Fibroblast of peridontal ligament (primary cell): Measurements from ENCODE around the gene TOR1AIP1.

Experiments used
- DNase-seq: peaks from one replicate; pipeline ENCODE4 v3.0.0-alpha.2; 2010; ENCODE audit errors: extremely low read depth

TOR1AIP1 gene

DNA sequence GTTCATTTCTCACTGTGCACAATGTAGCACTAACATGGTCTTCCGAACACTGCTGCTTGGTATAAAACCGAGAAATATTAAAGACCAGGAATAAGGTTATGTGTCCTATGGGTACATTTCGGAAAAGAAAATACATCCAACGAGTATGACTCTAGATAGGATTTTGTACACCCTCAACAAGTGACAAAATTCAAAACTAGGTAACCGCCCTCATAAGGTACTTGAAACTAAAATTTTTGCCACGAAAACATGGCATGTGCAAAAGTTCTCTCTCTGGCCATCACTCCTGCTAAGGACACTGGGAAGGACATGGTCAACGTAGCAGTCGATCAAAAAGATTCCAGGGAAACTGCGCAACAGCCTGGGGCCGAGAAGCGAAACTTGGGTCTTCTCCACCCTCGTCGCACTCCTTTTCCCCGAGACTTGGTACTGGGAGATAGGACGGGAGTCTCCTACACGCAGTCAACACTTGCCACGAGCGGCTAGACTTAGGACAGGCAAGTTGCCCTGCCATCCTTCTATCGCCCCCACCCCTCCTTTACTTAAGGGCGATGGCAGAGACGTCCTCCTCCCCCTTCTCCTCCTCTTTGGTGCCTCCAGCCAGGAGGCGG is 338 bp upstream of the TOR1AIP1 start:
- DNase-seq = peak; percentile 97

DNA sequence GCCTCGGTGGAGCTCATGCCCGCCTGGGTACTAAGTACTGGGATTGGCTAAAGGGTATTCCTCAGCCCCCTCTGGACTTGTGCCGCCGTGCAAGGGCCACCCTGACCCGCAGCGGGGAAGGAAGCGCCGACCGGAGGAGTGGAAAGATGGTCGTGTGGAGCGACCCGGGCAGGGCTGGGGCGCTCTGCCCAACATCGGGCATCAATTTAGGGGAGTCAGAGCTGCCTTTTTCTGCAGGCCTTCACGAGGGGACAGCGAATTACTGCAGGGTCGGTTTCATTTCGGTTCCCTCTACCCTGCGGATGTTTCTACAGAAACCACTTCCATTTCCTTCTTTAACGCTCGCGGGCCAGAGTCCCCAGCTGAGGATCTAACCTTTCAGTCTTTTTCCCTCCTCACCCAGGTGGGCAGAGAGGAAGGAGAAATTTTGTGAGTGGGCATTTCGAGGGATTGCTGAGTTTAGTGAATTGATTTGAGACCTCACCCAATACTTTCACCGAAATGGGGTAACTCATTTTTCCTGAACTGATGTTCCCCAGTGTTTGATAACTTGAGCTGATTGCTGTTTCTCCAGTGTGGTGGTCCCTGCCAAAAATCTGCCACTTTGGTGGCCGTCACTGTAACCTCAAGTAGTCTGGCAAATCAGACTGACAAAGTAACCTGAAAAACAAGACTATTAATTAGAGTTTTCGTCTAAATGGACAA is 1.1 kb downstream of the TOR1AIP1 start:
- no peak for DNase-seq

DNA sequence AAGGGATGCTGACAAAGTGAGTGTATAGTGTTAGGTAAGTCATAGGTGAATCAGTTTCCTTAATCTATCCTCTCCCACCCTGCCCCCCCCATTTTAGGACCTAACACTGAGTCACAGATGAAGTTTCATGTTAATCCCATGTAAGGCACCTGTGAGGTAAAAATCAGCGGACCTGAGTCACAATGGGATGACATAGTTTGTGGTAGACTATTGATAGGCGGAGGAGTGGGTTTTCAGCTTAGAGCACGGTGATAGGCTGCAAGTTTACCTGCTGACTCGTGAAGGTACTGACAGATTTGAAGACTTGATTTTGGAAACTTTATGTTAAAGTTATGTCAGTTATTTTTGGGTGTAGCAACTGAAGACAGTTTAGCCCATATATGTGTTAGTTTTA is 1.7 kb downstream of the TOR1AIP1 start:
- no peak for DNase-seq

DNA sequence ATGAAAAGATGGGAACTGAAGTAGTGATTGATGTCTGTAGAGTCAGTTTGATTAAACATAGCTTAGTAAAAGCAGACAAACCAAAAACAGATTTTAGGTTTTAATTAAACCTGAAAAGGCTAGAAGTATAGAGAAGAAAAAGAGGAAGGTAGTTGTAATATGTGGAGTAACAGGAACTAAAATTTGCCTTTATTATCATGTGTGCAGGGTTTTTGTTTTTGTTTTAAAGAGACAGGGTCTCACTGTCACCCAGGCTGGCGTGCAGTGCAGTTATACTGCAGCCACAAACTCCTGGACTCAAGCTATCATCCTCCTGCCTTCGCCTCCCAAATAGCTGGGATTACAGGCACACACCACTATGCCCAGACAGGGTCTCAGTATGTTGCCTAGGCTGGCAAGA is 6.0 kb downstream of the TOR1AIP1 start:
- no peak for DNase-seq

DNA sequence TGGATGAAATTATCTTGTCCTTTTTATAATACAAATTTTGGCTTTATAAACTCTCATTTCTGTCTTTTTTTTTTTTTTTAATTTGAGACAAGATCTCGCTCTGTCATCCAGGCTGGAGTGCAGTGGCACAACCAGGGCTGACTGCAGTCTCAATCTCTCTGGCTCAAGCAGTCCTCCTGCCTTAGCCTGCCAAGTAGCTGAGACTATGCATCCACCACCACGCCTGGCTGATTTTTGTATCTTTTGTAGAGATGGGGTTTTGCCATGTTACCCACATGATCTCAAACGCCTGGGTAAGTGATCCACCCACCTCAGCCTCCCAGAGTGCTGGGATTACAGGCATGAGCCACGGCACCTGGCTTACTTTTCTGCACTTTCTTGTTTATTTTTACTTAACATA is 7.5 kb downstream of the TOR1AIP1 start:
- no peak for DNase-seq

DNA sequence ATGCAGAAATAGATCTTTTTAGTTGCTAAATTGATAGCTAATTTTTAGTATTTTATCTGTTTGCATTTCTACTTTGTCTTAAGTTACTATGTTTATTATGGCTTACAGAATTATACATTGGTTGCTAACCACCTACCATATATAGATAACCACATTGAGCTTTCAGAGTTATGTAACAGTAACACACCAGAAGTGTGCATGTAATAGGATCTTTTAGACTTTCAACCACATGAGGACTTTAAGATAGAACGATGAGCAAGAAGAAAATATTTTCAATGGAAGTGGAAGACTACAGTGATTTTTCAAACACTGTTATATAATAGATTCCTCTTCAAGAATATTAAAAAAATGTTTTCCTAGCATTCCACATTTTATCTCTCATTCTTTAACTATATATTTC is 28.8 kb downstream of the TOR1AIP1 start:
- DNase-seq = no peak

DNA sequence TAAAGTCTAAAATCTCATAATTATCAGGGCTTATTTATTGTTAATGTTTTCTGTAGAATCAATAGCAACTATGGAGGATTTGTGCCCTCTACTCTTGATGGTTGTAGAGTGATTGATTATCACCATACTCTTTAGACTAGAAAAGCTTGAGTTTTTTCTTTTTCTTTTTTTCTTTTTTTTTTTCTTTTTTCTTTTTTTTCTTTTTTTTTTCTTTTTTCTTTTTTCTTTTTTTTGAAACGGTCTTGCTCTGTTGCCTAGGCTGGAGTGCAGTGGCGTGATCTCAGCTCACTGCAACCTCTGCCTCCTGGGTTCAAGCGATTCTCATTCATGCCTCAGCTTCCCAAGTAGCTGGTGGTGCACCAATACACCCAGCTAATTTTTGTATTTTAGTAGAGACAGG is 29.7 kb downstream of the TOR1AIP1 start:
- no peak for DNase-seq

DNA sequence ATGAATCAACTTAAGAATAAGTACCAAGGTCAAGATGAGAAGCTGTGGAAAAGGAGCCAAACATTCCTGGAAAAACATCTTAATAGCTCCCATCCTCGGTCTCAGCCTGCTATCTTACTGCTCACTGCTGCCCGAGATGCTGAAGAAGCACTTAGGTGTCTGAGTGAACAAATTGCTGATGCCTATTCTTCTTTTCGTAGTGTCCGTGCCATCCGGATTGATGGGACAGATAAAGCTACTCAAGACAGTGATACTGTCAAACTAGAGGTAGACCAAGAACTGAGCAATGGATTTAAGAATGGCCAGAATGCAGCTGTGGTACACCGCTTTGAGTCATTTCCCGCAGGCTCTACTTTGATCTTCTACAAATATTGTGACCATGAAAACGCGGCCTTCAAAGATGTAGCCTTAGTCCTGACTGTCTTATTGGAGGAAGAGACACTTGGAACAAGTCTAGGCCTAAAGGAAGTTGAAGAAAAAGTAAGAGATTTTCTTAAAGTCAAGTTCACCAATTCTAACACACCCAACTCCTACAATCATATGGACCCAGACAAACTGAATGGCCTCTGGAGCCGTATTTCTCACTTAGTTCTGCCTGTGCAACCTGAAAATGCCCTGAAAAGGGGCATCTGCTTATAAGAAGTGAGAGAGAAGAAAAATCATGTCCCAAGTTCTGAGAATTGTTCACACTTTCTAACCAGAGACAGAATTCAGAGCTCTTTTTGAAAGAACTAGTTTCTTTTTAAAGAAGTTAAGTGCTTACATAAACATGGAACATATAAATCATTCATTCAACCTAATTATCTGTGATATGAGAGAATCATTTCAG is 35.7 kb downstream of the TOR1AIP1 start:
- DNase-seq = no peak

DNA sequence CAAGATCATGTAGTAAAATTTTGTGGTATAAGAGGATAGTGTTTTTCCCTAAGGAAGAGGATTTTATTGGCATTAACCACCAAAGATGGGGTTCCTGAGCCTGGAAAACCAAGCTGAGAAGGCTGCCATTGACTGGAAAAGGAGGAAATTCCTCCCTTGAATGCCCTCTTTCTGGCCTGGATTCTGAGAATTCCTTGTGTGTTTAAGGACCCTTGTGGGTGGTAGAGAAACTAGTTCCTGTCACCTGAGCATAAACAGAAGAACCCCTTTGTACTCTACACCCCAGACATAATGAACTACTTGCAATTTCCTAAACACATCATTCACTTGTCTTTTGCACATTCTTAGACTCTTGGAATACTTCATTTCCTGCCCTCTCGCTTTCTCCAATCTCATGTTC is 39.4 kb downstream of the TOR1AIP1 start:
- no peak for DNase-seq

DNA sequence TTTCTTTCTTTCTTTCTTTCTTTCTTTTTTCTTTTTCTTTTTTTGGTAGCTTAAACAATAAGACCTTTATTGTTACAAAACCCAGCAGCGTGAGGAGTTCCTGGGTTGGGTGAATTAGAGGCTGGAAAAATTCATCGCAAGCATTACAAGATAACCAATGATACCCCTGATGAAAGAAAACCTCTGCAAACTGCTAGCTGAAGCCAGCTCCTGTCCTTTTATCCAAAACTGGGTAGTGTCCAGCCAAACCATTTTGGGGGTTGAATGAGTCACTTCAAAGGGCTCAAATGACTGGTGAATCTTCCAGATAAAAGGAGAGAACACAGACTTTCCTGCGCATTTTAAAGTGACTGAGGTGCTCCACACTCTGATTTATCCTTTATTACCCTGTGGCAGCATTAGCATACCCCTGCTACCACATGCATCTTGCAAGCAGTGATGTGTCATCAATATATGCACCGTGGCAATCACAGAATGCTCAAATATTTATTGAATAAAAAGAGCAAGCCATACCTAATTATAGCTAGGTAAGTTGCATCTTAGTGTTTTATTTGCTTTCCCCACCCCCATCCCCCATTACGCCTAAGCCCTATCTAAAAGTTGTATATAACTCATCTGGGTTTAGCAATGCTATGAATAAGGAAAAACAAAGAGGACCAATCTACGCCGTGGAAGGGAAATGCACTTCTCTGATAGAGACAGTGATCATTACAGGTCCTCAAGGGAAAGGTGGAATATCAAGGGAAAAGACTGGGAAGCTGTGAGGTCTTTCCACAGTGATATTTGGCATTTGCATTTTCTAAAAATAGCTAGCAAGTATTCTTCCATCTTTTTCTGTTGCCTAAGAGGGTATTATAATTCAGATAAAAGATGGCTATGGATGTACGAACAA is 40.1 kb downstream of the TOR1AIP1 start:
- no peak for DNase-seq

DNA sequence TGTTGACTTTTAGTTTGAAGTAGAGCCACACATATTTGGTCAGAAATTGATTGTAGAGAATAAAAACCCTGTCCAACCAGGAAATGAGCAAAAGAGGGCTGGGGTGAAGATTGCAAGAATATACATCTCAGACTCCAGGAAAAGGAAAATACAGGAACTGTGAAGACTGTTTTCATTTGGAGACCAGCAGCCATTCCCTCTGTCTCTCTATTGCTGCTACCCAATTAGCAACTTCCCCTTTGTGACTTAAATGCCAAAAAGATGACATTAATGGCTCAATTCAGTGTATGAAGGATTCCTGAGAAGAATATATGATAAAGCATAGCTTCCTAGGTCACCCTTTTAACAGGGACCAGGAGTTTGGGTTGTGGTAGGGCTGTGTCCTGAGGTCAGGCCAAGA is 40.9 kb downstream of the TOR1AIP1 start:
- DNase-seq = no peak

DNA sequence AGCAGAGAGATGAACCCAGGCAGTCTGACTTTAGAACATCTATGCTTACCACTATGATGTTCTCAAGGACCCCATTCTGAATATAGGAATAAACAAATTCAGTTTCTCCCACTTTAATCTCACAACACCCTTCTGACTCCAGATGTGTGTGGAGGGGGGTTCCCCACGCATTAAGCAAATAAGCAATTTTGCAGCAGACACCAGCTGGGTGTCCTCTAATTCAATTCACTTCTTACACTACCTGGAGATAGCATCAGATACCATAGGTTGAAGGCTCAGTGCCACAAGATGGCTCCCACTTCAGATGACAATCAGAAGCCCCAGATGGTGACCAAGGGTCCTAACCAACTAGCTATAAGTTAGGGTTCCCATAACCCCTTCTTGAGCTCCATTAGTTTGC is 42.2 kb downstream of the TOR1AIP1 start:
- DNase-seq = no peak

DNA sequence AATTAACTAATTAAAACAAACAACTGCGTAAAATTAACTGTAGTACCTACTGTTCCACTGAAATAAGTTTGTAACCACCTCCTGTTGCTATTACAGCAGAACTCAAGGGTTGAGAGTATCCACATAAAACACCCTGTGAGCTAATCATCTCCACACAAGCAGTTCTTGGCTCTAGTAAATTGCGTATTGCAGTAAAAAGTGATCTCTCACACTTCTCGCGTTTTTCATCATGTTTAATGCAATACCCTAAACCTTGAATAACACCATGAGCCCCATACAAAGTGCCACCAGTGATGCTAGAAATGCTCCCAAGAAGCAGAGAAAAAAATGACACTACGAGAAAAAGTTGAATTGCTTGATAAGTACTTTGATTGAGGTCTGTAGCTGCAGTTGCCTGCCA is 43.2 kb downstream of the TOR1AIP1 start:
- DNase-seq = no peak

DNA sequence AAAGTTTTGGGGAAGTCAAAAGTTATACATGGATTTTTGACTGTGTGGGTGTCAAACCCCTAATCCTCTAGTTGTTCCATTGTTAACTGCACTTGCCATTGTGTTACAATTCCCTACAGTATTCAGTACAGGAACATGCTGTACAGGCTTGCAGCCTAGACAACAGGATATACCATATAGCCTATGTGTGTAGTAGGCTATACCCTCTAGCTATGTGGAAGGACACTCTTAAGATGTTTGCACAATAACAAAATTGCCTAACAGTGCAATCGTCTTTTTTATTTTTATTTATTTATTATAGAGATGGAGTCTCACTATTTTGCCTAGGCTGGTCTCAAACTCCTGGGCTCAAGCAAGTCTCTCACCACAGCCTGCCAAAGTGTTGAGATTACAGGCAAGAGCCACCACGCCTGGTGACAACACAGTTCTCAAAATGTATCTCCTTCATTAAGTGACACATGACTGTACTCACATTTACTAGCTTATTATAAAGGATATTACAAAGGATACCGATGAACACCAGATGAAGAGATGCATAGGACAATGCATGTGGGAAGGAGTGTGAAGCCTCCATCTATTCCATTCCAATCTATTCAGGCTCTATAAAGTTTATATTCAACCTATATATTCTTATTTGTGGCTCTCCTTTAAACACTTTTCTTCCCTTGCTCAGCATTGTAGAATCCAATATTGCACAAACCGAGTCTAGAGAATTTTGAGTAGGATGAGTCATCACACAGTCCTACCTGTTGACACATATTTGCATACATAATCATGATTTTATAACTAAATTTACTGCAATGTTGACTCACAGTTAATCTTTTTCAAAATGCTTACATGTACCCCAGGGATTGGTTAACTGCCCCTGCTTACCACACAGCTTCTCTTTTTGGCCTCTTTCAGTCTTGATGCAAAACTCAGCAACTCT is 44.1 kb downstream of the TOR1AIP1 start:
- DNase-seq = peak; percentile 85

DNA sequence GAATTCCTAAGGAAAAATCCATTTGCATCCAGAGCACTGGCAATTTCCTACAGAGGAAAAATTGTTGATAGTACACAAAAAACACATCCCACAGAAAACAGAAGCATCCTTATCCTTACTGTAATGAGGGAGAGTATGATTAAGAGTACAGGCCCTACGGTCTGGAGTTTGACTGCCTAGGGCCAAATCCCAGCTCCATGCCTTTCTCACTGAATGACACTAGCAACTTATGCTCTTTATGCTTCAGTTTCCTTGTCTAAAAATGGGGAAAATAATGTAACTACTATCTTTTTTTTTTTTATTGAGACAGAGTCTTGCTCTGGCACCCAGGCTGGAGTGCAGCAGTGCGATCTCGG is 44.7 kb downstream of the TOR1AIP1 start:
- DNase-seq = no peak

DNA sequence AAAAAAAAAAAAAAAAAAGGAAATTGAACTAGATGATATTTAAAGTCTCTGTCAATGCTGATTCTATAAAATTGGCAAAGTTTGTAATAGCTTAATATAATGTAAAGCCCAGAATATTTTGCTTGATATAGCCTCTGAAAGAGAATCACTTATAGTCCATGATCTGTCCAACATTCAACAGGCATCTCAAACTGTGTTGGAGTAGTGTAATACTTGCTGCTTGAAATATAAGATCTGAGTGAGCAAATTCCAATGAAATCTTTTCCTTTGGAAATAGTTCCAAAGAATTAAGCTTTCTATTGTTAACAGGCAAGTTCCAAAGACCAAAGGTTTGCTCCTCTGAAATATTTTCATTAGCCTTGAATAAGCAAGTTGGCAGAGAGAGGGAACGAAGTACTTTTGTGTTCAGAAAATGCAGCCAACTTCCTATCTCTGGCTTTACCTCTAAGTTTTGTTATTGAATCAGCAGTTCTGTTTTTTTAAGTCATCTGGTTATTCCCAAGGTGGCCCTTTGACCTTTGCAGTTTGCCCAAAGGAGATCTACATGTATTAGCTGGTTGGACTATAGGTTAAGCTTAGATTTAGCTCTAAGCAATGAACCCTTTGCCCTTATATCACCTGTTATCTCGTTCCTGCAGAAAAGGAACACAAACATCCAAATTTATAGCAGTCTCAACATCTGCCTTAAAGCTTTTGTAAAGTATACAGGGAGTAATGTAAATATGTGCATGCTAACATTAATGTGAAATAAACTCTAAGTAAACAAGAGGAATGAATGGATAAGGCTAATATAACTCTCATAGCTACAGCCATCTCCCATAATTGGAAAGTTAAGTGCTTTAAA is 48.1 kb downstream of the TOR1AIP1 start:
- DNase-seq = peak; percentile 8

DNA sequence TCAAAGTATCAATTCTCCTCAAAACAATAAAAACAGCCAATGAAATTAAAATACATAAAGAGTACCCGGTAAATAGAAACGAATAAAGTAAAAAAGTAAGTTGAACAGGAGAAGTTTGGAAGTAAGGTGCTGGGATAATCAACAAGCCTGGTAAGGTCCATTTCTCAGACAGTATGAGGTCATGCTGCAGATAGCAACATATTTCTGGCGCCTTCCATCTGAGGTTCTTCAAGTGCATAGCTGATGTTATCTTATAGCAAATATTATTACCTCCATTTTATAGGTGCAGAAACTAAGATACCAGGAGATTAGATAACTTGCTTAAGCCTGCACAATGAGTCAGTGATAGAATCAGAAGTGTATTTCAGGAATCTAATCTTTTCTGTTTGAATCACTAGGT is 48.8 kb downstream of the TOR1AIP1 start:
- DNase-seq = no peak

DNA sequence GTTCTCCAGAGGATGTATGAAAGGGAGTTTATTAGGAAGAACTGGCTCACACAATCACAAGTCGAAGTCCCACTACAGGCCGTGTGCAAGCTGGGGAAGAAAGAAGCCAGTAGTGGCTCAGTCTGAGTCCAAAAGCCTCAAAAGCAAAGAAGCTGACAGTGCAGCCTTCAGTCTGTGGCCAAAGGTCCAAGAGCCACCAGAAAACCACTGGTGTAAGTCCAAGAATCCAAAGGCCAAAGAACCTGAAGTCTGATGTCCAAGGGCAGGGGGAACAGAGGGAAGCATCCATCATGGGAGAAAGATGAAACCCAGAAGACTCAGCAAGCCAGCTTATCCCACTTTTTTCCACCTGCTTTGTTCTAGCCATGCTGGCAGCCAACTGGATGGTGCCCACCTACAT is 51.1 kb downstream of the TOR1AIP1 start:
- no peak for DNase-seq

DNA sequence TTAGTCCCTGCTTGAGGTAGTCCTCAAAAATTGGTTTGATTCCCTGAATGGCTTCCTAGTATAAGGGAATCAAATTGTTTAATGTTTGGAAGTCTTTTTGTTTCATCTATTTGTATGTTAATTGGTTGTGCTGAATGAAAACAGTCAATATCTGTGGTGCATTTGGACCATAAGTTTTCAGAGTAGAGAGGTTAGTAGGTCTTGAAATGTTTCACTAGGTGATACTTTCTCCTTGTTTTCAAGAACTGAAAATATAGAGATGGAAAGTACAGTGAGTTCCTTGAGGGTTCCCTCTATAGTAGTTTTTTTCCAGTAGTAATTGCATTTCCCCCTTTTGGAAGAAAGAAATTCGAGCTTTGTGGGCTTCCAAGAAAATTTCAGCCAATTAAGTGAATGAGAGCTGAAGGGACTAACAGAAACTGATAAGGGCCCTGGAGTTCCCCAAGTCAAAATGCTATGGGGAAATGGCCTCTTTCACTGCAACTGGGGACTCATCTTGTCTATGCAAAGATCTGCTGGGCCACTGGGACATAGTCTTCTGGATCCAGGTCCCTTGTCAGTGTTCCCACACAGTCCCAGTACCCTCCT is 53.9 kb downstream of the TOR1AIP1 start:
- no peak for DNase-seq
